HFFc6 (cell line): ENCODE measurements around the gene CCBE1. TPM values are rescaled to one million over a fixed set of nuclear protein-coding genes. Genes with fewer than 3 reads are reported as not detected.

Experiments used
- DNase-seq: peaks from one replicate; pipeline ENCODE4 v3.0.0-alpha.2; 2018
- H3K27ac Mint-ChIP-seq: 2 replicates; pipeline ENCODE4 v1.8.0; 2020; ENCODE audit warnings: mild to moderate bottlenecking, mixed read lengths
- H3K27me3 Mint-ChIP-seq: 2 replicates; pipeline ENCODE4 v1.8.0; 2021; ENCODE audit warnings: mild to moderate bottlenecking, moderate library complexity, mixed read lengths; ENCODE audit not compliant: insufficient read depth
- H3K36me3 Mint-ChIP-seq: 2 replicates; pipeline ENCODE4 v1.8.0; 2021; ENCODE audit warnings: low read depth, mixed read lengths
- H3K4me1 Mint-ChIP-seq: 2 replicates; pipeline ENCODE4 v1.8.0; 2020; ENCODE audit warnings: low read depth, mixed read lengths
- H3K4me3 Mint-ChIP-seq: 2 replicates; pipeline ENCODE4 v1.8.0; 2020; ENCODE audit warnings: mild to moderate bottlenecking, moderate library complexity, mixed read lengths
- H3K9me3 Mint-ChIP-seq: 2 replicates; pipeline ENCODE4 v1.8.0; 2020; ENCODE audit warnings: mild to moderate bottlenecking, mixed read lengths
- CTCF ChIP-seq: fragments of 200-600 bp; sonication (generic); IDR thresholded peaks from 2 replicates; pipeline ENCODE4 v1.5.0; 2021; ENCODE audit warnings: antibody characterized with exemption, mild to moderate bottlenecking
- total RNA-seq, 6 experiments: library from RNA; stranded (reverse); fragmentation: NEBNext Ultra II Directional; extraction: Animal tissue kit (Norgen Biotek cat#: 25700); gene quantifications; 2 replicates in 1 of 6; 3 replicates in 5 of 6; pipeline ENCODE4 v1.2.3, GENCODE V29; 2021

Gene CCBE1
- total RNA-seq, 6 experiments from 2014 or later, result 161 to 223 (median 206) TPM

- Mint-ChIP-seq H3K4me1 (peaks cover 80% of the 10 kb centered on the region), H3K27me3 (peaks cover 3% of the 10 kb centered on the region), H3K4me3 (no peak overlapping the region), H3K9me3 (no peaks in the 10 kb centered on the region), H3K36me3 (peaks cover 6% of the 10 kb centered on the region; the same call in 1 of the 2 replicates), H3K27ac (peak overlapping the region; percentile 52)
- DNase-seq, result no peak
- TF ChIP-seq CTCF, result no peak
These were observed 76.8 kb downstream of the CCBE1 start for GRCh38 chr18:59620381-59620780.

GRCh38 chr18:59619816-59620215 lies 77.4 kb downstream of the CCBE1 start:
- Mint-ChIP-seq H3K9me3 (no peaks in the 10 kb centered on the region), H3K27me3 (peaks cover 3% of the 10 kb centered on the region), H3K36me3 (peaks cover 10% of the 10 kb centered on the region), H3K4me3 (no peak overlapping the region), H3K4me1 (peaks cover 85% of the 10 kb centered on the region), H3K27ac (no peak overlapping the region)
- no peak for TF ChIP-seq CTCF
- no peak for DNase-seq

GRCh38 chr18:59617468-59617932 lies 79.7 kb downstream of the CCBE1 start:
- no peak for TF ChIP-seq CTCF
- peaks cover 3% of the 10 kb centered on the region for H3K27me3 Mint-ChIP-seq
- H3K27ac Mint-ChIP-seq, result 0 out of 2 replicates have a peak overlapping the region, but pooled peaks have one; percentile 7
- peaks cover 73% of the 10 kb centered on the region for H3K4me1 Mint-ChIP-seq
- DNase-seq, result no peak
- peaks cover 11% of the 10 kb centered on the region for H3K36me3 Mint-ChIP-seq
- H3K9me3 Mint-ChIP-seq, result no peaks in the 10 kb centered on the region
- no peak overlapping the region for H3K4me3 Mint-ChIP-seq

GRCh38 chr18:59616501-59616900 lies 80.7 kb downstream of the CCBE1 start:
- peaks cover 3% of the 10 kb centered on the region for H3K27me3 Mint-ChIP-seq
- no peaks in the 10 kb centered on the region for H3K9me3 Mint-ChIP-seq
- no peak overlapping the region for H3K27ac Mint-ChIP-seq
- no peak for DNase-seq
- peaks cover 6% of the 10 kb centered on the region for H3K36me3 Mint-ChIP-seq
- H3K4me3 Mint-ChIP-seq, result no peak overlapping the region
- no peak for TF ChIP-seq CTCF
- peaks cover 73% of the 10 kb centered on the region for H3K4me1 Mint-ChIP-seq

- Mint-ChIP-seq H3K27me3 (peaks cover 4% of the 10 kb centered on the region), H3K27ac (no peak overlapping the region)
These were observed 83.3 kb downstream of the CCBE1 start for GRCh38 chr18:59613903-59614302.

More at GRCh38 chr18:59613903-59614302, 83.3 kb downstream of the CCBE1 start:
- H3K36me3 Mint-ChIP-seq, result peaks cover 19% of the 10 kb centered on the region
- no peak for DNase-seq
- TF ChIP-seq CTCF, result no peak
- peaks cover 66% of the 10 kb centered on the region for H3K4me1 Mint-ChIP-seq
- no peak overlapping the region for H3K4me3 Mint-ChIP-seq
- H3K9me3 Mint-ChIP-seq, result no peaks in the 10 kb centered on the region
